Central memory CD4-positive, alpha-beta T cell (primary cell): ENCODE results near the gene PAQR5.
"Not testable (repeated sequence)": the region's sequence is repeated elsewhere in the genome, so short reads cannot be mapped to it uniquely, and the experiment has no call there.

Source experiments
- DNase-seq: peaks from one replicate; pipeline ENCODE4 v3.0.0; 2022
- total RNA-seq, 3 experiments: gene quantifications; one replicate each; lab custom pipeline; 2026; lab: John Stamatoyannopoulos, UW

PAQR5 gene
- 0 to 0.14 (median 0.05) reads per million in 3 experiments for total RNA-seq

GRCh38 chr15:69298697-69299441 is at the start of gene PAQR5:
TSS of gene PAQR5 (plus strand) at chr15:69298912. CDS start at chr15:69360081, 61,169 bp downstream.
- DNase-seq: no peak

- no peak for DNase-seq
These were observed 45.6 kb upstream of the PAQR5 start for GRCh38 chr15:69253156-69253555.

- no peak for DNase-seq
These were observed 33.3 kb upstream of the PAQR5 start for GRCh38 chr15:69265347-69265955.

GRCh38 chr15:69271217-69271616 is 27.5 kb upstream of the PAQR5 start:
- no peak for DNase-seq

GRCh38 chr15:69272139-69272538 is 26.6 kb upstream of the PAQR5 start:
- DNase-seq: no peak

- DNase-seq: no peak
These were observed 25.8 kb upstream of the PAQR5 start for GRCh38 chr15:69272891-69273290.

- no peak for DNase-seq
These were observed 23.5 kb upstream of the PAQR5 start for GRCh38 chr15:69275074-69275670.

- DNase-seq: no peak
These were observed 22.7 kb upstream of the PAQR5 start for GRCh38 chr15:69275933-69276560.

GRCh38 chr15:69277316-69277715 is 21.4 kb upstream of the PAQR5 start:
- DNase-seq: no peak

- no peak for DNase-seq
These were observed 19.1 kb upstream of the PAQR5 start for GRCh38 chr15:69279636-69280035.

- no peak for DNase-seq
These were observed 17.9 kb upstream of the PAQR5 start for GRCh38 chr15:69280783-69281182.

GRCh38 chr15:69282104-69282743 is 16.5 kb upstream of the PAQR5 start:
- DNase-seq: no peak

GRCh38 chr15:69285834-69286233 is 12.9 kb upstream of the PAQR5 start:
- no peak for DNase-seq

- no peak for DNase-seq
These were observed 10.7 kb upstream of the PAQR5 start for GRCh38 chr15:69288011-69288410.

GRCh38 chr15:69288531-69289341 is 10.0 kb upstream of the PAQR5 start:
- no peak for DNase-seq

GRCh38 chr15:69289342-69290146 is 9.2 kb upstream of the PAQR5 start:
- DNase-seq: no peak

GRCh38 chr15:69290346-69291164 is 8.2 kb upstream of the PAQR5 start:
- DNase-seq: no peak

GRCh38 chr15:69291651-69292050 is 7.1 kb upstream of the PAQR5 start:
- DNase-seq: not testable (repeated sequence)

- DNase-seq: no peak
These were observed 5.8 kb upstream of the PAQR5 start for GRCh38 chr15:69292826-69293420.
